RWPE1 (cell line): Measurements from ENCODE around the gene JPH2.

Experiments
- CTCF ChIA-PET: fragments of 350-600 bp; sonication (Branson Sonifier 250); formaldehyde crosslinking; extraction: SDS; loops from one replicate; lab custom pipeline; 2021; lab: Yijun Ruan, JAX
- POLR2A ChIA-PET: fragments of 400-600 bp; formaldehyde crosslinking; extraction: SDS; loops from one replicate; lab custom pipeline; 2020; ENCODE audit warnings: antibody characterized with exemption; ENCODE audit not compliant: low non-redundant PET; lab: Yijun Ruan, JAX
- DNase-seq: peaks from one replicate; pipeline ENCODE4 v3.0.0; 2012; ENCODE audit warnings: low spot score
- H3K27ac ChIP-seq: fragments of 450-650 bp; 2 replicates; pipeline ENCODE4 v1.5.1; 2017
- TF ChIP-seq, protein P1 (sequence below): fragments of 450-650 bp; conservative IDR thresholded peaks from 2 replicates; pipeline ENCODE4 v1.5.1; 2017; ENCODE audit warnings: low read depth, mild to moderate bottlenecking

JPH2 gene

DNA sequence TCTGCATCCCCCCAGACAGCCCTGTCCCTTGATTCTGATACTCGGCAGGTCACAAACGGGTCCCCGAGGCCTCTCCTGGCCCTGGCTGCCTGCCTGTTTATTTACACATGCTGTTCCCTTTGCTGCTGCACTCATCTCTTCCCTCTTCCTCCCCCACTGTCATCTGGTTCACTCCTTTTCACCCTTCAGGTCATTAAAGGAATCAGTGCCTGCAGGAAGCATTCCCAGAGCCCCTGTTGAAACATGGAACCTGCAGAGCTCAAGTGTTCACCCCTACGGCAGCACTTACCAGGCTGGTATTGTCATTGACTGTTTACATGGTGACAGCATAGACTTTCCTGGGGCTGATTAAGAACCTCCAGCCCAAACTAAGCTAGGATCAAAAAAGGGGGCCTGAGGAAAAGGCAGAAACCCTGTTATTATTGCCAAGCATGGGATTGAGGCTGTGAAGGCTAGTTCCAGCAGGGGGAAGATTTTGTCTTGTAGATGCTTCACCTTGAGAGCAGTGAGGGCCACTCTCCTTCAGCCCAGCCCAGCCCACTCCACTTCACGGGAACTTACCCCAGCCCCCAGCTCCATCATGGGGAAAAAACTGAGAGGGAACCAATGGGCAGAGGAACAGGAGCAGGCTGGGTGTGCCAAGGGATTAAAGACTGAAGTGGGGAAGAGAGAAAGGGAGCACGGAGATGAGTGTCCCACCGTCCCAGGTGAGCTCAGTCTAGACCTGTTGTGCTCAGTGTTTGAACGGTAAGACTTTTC, 73.2 kb downstream of the JPH2 start:
- POLR2A ChIA-PET, result no interaction called here
- TF ChIP-seq, protein P1, sequence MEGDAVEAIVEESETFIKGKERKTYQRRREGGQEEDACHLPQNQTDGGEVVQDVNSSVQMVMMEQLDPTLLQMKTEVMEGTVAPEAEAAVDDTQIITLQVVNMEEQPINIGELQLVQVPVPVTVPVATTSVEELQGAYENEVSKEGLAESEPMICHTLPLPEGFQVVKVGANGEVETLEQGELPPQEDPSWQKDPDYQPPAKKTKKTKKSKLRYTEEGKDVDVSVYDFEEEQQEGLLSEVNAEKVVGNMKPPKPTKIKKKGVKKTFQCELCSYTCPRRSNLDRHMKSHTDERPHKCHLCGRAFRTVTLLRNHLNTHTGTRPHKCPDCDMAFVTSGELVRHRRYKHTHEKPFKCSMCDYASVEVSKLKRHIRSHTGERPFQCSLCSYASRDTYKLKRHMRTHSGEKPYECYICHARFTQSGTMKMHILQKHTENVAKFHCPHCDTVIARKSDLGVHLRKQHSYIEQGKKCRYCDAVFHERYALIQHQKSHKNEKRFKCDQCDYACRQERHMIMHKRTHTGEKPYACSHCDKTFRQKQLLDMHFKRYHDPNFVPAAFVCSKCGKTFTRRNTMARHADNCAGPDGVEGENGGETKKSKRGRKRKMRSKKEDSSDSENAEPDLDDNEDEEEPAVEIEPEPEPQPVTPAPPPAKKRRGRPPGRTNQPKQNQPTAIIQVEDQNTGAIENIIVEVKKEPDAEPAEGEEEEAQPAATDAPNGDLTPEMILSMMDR, result no peak
- no peak overlapping the region; the same call in 1 of the 2 replicates for H3K27ac ChIP-seq
- DNase-seq, result no peak
- CTCF ChIA-PET, result interaction anchor here (0.7 to 5.8 kb wide), 3 partner anchors 76 to 359 kb away, joined by 3 to 196 read pairs (median 4); partner anchors contain the start of gene JPH2

DNA sequence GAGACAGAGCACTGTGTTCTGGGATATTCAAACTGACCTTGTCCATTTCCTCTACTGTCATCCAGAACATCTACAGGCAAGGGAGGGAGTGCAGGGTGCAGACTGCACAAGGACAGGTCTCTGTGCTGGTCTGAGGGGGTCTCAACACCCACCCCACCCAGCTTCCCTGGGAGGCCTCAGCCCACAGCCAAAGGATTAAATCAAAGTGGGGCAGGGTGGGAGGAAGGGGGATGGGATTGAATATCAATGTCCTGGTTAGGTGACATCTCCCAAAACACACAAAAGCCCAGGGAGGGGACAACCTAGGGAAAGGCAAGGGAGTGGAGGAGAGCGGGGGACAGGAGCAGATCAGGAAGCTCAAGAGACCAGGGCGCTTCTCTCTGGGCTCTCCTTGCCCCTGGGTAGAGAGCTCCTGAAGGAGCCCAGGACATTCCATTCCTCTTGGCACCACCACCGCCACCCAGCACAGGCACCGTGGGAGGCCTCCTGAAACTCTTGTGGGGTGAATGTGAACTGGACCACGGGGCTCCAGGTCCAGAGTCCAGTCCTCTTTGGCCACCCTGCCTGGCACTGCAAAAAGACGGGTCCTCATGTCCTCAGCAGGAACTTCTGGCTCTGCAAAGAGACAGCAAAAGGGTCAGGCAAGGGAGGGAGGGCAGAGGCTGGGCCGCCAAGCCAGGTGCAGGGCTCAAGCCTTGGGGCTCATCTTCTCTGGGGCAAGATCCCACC, 73.9 kb downstream of the JPH2 start:
- CTCF ChIA-PET, result interaction anchor here (0.7 to 5.8 kb wide), 3 partner anchors 69 to 83 kb away, joined by 3 to 196 read pairs (median 3); partner anchors contain the start of gene JPH2
- POLR2A ChIA-PET, result no interaction called here
- no peak for DNase-seq

DNA sequence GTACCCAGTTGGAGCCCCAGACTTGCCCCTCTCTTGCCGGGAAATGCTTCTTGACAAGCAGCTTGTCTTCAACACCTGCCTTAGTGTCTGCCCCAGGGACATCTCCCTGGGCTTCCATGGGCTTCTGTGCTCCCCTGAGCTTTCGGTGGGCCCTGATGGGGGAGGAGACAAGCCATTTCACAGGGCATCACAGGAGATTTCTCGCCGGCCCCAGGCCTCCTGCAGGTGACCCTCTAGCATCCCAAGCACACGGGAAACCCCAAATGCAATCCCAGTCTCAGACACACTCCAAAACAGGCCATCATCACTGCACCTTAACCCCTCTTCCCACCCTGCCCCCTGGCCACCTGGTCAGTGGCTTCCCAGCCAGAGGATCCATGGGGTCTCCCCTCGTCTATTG, 74.5 kb downstream of the JPH2 start:
- DNase-seq, result no peak
- TF ChIP-seq, protein P1, result no peak
- ChIA-PET POLR2A (no interaction called here), CTCF (interaction anchor here (0.7 to 1.6 kb wide), 6 partner anchors 69 to 437 kb away, joined by 3 to 17 read pairs (median 4); partner anchors contain the start of gene JPH2)
- peak overlapping the region; percentile 58 for H3K27ac ChIP-seq

More for the DNA sequence above, 73.9 kb downstream of the JPH2 start:
- TF ChIP-seq, protein P1, result no peak
- H3K27ac ChIP-seq, result peak overlapping the region; percentile 58; the same call in 1 of the 2 replicates

DNA sequence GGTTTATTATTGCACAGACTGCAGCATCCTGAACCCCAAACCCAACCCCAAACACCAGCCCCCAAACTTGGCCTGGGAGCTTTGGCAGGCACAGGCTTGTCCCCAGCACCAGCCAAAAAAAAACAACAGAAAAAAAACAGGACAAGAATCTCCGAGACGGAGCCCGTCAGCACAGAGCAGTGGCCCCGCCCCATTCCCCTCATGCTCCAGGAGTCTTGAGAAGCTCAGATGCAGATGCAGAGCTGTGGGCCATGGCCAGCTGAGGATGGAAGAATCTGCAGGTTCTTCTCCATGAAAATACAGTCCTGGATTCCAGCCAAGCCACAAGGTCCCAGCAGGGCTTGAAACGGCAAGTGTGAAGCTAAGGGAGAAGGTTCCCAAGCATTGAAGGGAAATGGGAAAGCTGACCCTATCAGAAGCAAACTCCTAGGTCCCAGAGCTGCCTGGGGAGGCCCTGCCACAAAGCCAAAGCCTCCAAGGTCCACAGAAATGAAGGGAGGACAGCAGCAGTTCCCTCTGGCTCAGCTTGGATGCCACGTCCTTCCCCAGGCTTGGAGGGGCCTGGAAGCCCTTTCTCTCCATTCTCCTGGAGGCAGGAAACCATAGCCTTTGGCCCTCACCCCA, 75.2 kb downstream of the JPH2 start:
- TF ChIP-seq, protein P1, result no peak
- ChIA-PET CTCF (interaction anchor here (0.6 to 1.6 kb wide), 6 partner anchors 73 to 438 kb away, joined by 3 to 17 read pairs (median 4); partner anchors contain the start of gene JPH2), POLR2A (interaction anchor here (0.6 kb wide), 1 partner anchor 42 kb away, joined by 6 read pairs; no protein-coding TSS in a partner anchor)
- peak; percentile 46 for DNase-seq
- peak overlapping the region; percentile 58 for H3K27ac ChIP-seq

DNA sequence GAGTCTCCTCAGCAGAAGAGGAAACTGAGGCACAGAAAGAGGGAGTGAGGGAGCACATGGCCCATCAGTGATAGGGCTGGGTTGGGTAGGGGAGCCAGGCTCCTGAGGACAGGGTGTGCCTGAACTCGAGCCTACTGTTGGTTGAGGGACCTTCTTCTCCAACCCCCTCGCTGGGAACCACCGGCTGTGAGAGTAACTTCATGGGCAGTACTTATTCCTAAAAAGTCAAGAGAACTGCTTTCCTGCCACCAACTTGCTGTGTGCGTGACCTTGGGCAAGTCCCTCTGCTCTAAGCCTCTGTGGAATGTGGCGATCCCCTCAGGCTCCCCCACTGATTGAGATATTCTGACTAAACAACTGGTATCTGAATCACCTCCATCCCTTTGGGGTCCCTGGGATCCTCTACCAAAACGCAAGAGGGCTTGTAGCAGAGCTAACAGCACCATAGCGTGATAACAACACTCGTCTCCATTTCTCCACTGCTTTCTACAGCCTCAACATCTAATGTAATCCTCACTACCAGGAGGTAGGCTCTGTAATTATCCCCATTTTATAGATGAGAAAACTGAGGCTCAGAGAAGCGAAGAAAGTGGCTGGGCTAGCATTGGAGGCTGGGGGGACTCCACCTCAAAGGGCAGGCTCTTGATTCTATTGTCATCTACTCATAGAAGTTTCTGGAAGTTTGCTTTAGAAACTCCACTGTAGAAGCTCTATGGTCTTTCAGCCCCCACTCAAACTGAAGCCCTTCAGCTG, 76.0 kb downstream of the JPH2 start:
- TF ChIP-seq, protein P1, result no peak
- H3K27ac ChIP-seq, result peak overlapping the region; percentile 58
- no peak for DNase-seq
- ChIA-PET POLR2A (no interaction called here), CTCF (interaction anchor here (0.6 to 1.6 kb wide), 5 partner anchors 74 to 362 kb away, joined by 3 to 17 read pairs (median 3); partner anchors contain the start of gene JPH2)
